GM12801 (cell line): ENCODE data around the gene RNASE7.

Source experiments
- TF ChIP-seq, protein P1 (sequence below): IDR thresholded peaks from one replicate; pipeline ENCODE4 v1.5.1; 2011; ENCODE audit warnings: control low read depth; ENCODE audit not compliant: insufficient read length; ENCODE audit errors: extremely low read depth

The RNASE7 gene

GRCh38 chr14:21032326-21033132 lies 9.6 kb upstream of the RNASE7 start:
- TF ChIP-seq, protein P1, sequence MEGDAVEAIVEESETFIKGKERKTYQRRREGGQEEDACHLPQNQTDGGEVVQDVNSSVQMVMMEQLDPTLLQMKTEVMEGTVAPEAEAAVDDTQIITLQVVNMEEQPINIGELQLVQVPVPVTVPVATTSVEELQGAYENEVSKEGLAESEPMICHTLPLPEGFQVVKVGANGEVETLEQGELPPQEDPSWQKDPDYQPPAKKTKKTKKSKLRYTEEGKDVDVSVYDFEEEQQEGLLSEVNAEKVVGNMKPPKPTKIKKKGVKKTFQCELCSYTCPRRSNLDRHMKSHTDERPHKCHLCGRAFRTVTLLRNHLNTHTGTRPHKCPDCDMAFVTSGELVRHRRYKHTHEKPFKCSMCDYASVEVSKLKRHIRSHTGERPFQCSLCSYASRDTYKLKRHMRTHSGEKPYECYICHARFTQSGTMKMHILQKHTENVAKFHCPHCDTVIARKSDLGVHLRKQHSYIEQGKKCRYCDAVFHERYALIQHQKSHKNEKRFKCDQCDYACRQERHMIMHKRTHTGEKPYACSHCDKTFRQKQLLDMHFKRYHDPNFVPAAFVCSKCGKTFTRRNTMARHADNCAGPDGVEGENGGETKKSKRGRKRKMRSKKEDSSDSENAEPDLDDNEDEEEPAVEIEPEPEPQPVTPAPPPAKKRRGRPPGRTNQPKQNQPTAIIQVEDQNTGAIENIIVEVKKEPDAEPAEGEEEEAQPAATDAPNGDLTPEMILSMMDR: no peak

DNA sequence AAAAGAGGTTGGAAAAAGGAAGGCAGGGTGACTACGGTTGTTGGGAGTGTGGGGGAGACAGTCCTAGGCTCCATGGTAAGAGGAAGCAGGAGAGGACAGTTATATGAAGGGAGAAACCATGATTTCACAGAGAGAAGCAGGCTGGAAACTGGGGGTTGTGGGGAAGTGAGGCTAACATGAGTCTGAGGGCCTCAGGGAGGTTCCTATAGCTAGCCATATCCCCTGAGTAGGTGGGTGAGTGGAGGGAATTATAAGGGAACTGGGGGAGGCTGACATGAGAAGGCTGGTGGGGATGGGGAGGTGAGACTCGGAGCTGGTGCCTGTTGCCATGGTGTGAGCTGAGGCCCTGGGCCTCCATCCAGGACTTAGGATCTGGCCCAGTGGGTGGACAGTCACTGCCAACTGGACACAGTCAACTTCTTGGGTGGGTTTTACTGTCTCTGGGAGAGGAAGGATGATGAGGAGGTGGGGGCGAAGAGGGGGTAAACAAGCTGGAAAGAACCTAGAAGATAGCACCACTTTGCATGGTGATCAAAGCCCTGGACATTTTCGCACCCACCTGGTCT lies 8.9 kb upstream of the RNASE7 start:
- TF ChIP-seq, protein P1: no peak

- TF ChIP-seq, protein P1: no peak
These were observed 7.5 kb upstream of the RNASE7 start, which contains the start of gene RNASE13 for GRCh38 chr14:21034707-21035106. TSS of gene RNASE13 (minus strand) at chr14:21034807. CDS start at chr14:21034288, 519 bp downstream.

- TF ChIP-seq, protein P1: no peak
These were observed 5.4 kb upstream of the RNASE7 start for GRCh38 chr14:21036751-21037150.

- TF ChIP-seq, protein P1: no peak
These were observed 5.0 kb upstream of the RNASE7 start for GRCh38 chr14:21037156-21037555.

- TF ChIP-seq, protein P1: no peak
These were observed 3.4 kb upstream of the RNASE7 start for GRCh38 chr14:21038441-21039422.
